Immature natural killer cell (primary cell): Measurements from ENCODE around the gene OR5D16. TPM values are rescaled to one million over a fixed set of nuclear protein-coding genes. Genes with fewer than 3 reads are reported as not detected.
"Not testable (repeated sequence)": the region's sequence is repeated elsewhere in the genome, so short reads cannot be mapped to it uniquely, and the experiment has no call there.

ENCODE experiments used
- DNase-seq, 3 donors: peaks; one replicate each; pipeline ENCODE4 v3.0.0; 2022; ENCODE audit warnings: mixed read lengths in 1 of 3
- H3K27ac Mint-ChIP-seq, 6 donors: one replicate each; pipeline ENCODE4 v1.8.0; 2020; ENCODE audit warnings: mixed read lengths in 6 of 6, mild to moderate bottlenecking in 5 of 6, inconsistent platforms in 4 of 6, moderate library complexity in 3 of 6
- H3K27me3 Mint-ChIP-seq, 3 donors: one replicate each; pipeline ENCODE4 v1.8.0; 2020 to 2021; ENCODE audit warnings: low read depth in 3 of 3, mild to moderate bottlenecking in 3 of 3, mixed read lengths in 3 of 3, moderate library complexity in 3 of 3, inconsistent platforms in 1 of 3
- H3K36me3 Mint-ChIP-seq, 3 donors: one replicate each; pipeline ENCODE4 v1.8.0; 2020; ENCODE audit warnings: mixed read lengths in 3 of 3, inconsistent platforms in 2 of 3, mild to moderate bottlenecking in 2 of 3
- H3K4me1 Mint-ChIP-seq, 2 donors: one replicate each; pipeline ENCODE4 v1.8.0; 2020; ENCODE audit warnings: inconsistent platforms in 2 of 2, mild to moderate bottlenecking in 2 of 2, mixed read lengths in 2 of 2, moderate library complexity in 1 of 2
- H3K4me3 Mint-ChIP-seq, 5 donors: one replicate each; pipeline ENCODE4 v1.8.0; 2020; ENCODE audit warnings: mild to moderate bottlenecking in 5 of 5, mixed read lengths in 5 of 5, inconsistent platforms in 3 of 5, moderate library complexity in 3 of 5
- H3K9me3 Mint-ChIP-seq, 6 donors: one replicate each; pipeline ENCODE4 v1.8.0; 2020; ENCODE audit warnings: mild to moderate bottlenecking in 6 of 6, mixed read lengths in 6 of 6, inconsistent platforms in 4 of 6, moderate library complexity in 3 of 6
- polyA plus RNA-seq, 3 donors: library from polyadenylated mRNA; unstranded; fragments of 300-500 nt; fragmentation: Illumina TruSeq; gene quantifications; one replicate each; pipeline ENCODE4 v1.2.3, GENCODE V29; 2021

Gene OR5D16
- polyA plus RNA-seq: not detected

DNA sequence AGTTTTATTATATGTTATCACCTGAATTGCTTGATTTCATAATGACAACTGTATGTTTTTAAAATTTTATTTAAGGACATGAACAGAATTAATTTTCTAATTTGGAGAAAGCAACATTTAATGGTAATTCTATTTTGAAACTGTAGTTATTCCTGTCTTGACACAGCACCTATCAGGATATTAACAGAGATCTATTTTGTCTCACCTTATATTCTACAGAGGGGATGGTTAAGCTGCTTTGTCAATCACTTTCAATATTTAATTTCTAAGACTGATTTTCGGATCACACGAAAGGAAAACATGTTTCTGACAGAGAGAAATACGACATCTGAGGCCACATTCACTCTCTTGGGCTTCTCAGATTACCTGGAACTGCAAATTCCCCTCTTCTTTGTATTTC, at the start of gene OR5D16:
TSS of gene OR5D16 (plus strand) at position 301 of the 400 bp plus-strand sequence. CDS start at position 301, 0 bp downstream.
- no peaks in the 10 kb centered on the region for H3K4me1 Mint-ChIP-seq
- no peak within 1 kb of the TSS for H3K4me3 Mint-ChIP-seq
- H3K27ac Mint-ChIP-seq: no peak within 1 kb of the TSS
- peaks cover 17 to 35% (median 27%) of the 10 kb centered on the region in 6 donors for H3K9me3 Mint-ChIP-seq
- DNase-seq: no peak
- no peaks in the 10 kb centered on the region for H3K27me3 Mint-ChIP-seq
- no peaks in the 10 kb centered on the region for H3K36me3 Mint-ChIP-seq

DNA sequence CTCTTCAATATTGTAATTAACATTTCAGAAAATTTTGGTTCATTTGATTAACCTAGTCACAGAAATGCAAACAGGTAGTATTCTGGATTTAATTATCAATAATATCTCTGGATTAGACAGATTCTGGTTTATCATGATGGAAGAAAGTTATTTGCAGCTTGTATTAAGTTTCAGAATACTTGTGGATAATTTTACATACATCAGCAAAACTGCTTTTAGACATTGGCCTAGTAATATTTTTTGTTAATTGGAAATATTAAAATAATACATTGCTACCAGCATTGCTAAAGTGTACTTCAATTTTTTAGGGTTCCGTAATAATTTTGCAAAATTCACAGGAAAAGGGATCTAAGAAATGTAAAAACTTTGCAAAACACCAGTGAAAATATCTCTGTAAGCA, 46.9 kb upstream of the OR5D16 start:
- DNase-seq: no peak
- Mint-ChIP-seq H3K4me3 (no peak overlapping the region), H3K9me3 (peaks cover 8 to 46% (median 26%) of the 10 kb centered on the region in 6 donors), H3K27ac (no peak overlapping the region), H3K36me3 (peaks cover 0 to 5% (median 0%) of the 10 kb centered on the region in 3 donors), H3K27me3 (peaks cover 0 to 3% (median 0%) of the 10 kb centered on the region in 3 donors), H3K4me1 (no peaks in the 10 kb centered on the region)

GRCh38 chr11:55793321-55793720, 45.2 kb upstream of the OR5D16 start:
- Mint-ChIP-seq H3K27me3 (peaks cover 0 to 3% (median 0%) of the 10 kb centered on the region in 3 donors), H3K27ac (no peak overlapping the region), H3K9me3 (peaks cover 4 to 37% (median 21%) of the 10 kb centered on the region in 6 donors), H3K4me1 (no peaks in the 10 kb centered on the region), H3K4me3 (no peak overlapping the region), H3K36me3 (peaks cover 0 to 5% (median 0%) of the 10 kb centered on the region in 3 donors)
- DNase-seq: no peak

DNA sequence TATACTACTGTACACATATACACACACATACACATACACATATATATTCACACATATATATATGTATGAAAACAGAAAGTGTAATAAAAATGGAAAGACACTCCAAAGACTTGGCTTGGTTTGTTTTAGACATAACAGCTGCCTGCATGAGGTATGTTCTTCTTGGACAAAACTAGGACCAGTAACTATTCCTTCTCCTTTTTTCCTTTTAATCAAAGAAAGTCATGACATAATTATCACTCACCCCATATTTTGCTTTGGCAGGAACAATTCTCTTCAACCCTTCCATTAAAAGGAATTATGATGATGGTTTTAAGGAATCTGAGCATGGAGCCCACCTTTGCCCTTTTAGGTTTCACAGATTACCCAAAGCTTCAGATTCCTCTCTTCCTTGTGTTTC, 43.3 kb upstream of the OR5D16 start, which contains the start of gene OR5D14:
TSS of gene OR5D14 (plus strand) at position 301 of the 400 bp plus-strand sequence. CDS start at position 301, 0 bp downstream.
- no peak within 1 kb of the TSS for H3K4me3 Mint-ChIP-seq
- no peaks in the 10 kb centered on the region for H3K4me1 Mint-ChIP-seq
- peaks cover 4 to 49% (median 31%) of the 10 kb centered on the region in 6 donors for H3K9me3 Mint-ChIP-seq
- peaks cover 0 to 3% (median 3%) of the 10 kb centered on the region in 3 donors for H3K27me3 Mint-ChIP-seq
- H3K27ac Mint-ChIP-seq: no peak within 1 kb of the TSS
- peaks cover 0 to 8% (median 0%) of the 10 kb centered on the region in 3 donors for H3K36me3 Mint-ChIP-seq
- DNase-seq: no peak

- peaks cover 0 to 8% (median 0%) of the 10 kb centered on the region in 3 donors for H3K36me3 Mint-ChIP-seq
- H3K4me1 Mint-ChIP-seq: no peaks in the 10 kb centered on the region
Observed at GRCh38 chr11:55806248-55806647, 32.3 kb upstream of the OR5D16 start.

DNA sequence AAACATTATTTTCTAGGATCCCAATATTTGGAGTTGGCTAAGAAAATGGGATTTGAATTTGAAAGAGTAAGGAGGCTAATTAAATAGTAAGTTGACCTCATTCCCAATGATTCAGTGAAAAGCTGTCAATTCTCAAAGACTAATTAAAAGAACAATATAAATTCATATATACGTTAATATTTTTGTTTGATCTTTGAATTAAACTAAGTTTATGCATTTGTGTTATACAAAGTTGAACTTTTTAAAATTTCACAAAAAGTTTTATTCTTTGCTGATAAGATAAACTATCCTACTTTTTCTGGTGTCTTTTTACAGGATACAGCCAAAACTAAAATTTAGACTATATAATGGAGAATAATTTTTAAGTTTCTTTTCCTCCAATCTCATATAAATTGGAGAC, 27.5 kb upstream of the OR5D16 start, which contains the start of gene OR5L1:
TSS of gene OR5L1 (plus strand) at position 301 of the 400 bp plus-strand sequence. CDS start 100 bp downstream, outside the sequence.
- Mint-ChIP-seq H3K27ac (no peak within 1 kb of the TSS), H3K4me3 (no peak within 1 kb of the TSS), H3K9me3 (peaks cover 22 to 62% (median 40%) of the 10 kb centered on the region in 6 donors), H3K36me3 (peaks cover 0 to 4% (median 0%) of the 10 kb centered on the region in 3 donors), H3K27me3 (no peaks in the 10 kb centered on the region), H3K4me1 (no peaks in the 10 kb centered on the region)
- no peak for DNase-seq

More at GRCh38 chr11:55806248-55806647, 32.3 kb upstream of the OR5D16 start:
- Mint-ChIP-seq H3K9me3 (peaks cover 26 to 64% (median 45%) of the 10 kb centered on the region in 6 donors), H3K27me3 (peaks cover 0 to 2% (median 2%) of the 10 kb centered on the region in 3 donors), H3K4me3 (no peak overlapping the region), H3K27ac (no peak overlapping the region)
- no peak for DNase-seq

GRCh38 chr11:55819330-55819729, 19.2 kb upstream of the OR5D16 start, which contains the start of gene OR5D18:
OR5D18 (plus strand) TSS chr11:55819630; CDS start chr11:55819630, 0 bp downstream.
- Mint-ChIP-seq H3K9me3 (peaks cover 19 to 54% (median 35%) of the 10 kb centered on the region in 6 donors), H3K27ac (no peak within 1 kb of the TSS)

GRCh38 chr11:55826919-55827318, 11.6 kb upstream of the OR5D16 start, which contains the start of gene OR5L2:
OR5L2 (plus strand) TSS chr11:55827219; CDS start chr11:55827219, 0 bp downstream.
- H3K27ac Mint-ChIP-seq: no peak within 1 kb of the TSS
- no peaks in the 10 kb centered on the region for H3K36me3 Mint-ChIP-seq

More at GRCh38 chr11:55819330-55819729, 19.2 kb upstream of the OR5D16 start, which contains the start of gene OR5D18:
- no peak within 1 kb of the TSS for H3K4me3 Mint-ChIP-seq
- no peaks in the 10 kb centered on the region for H3K4me1 Mint-ChIP-seq
- peaks cover 0 to 2% (median 1%) of the 10 kb centered on the region in 3 donors for H3K27me3 Mint-ChIP-seq
- H3K36me3 Mint-ChIP-seq: no peaks in the 10 kb centered on the region
- DNase-seq: no peak

GRCh38 chr11:55847453-55847852, 8.9 kb downstream of the OR5D16 start:
- Mint-ChIP-seq H3K27ac (no peak overlapping the region), H3K4me1 (no peaks in the 10 kb centered on the region)

More at GRCh38 chr11:55826919-55827318, 11.6 kb upstream of the OR5D16 start, which contains the start of gene OR5L2:
- H3K9me3 Mint-ChIP-seq: peaks cover 2 to 45% (median 19%) of the 10 kb centered on the region in 6 donors
- H3K27me3 Mint-ChIP-seq: peaks cover 0 to 3% (median 2%) of the 10 kb centered on the region in 3 donors
- DNase-seq: no peak
- no peaks in the 10 kb centered on the region for H3K4me1 Mint-ChIP-seq
- no peak within 1 kb of the TSS for H3K4me3 Mint-ChIP-seq

DNA sequence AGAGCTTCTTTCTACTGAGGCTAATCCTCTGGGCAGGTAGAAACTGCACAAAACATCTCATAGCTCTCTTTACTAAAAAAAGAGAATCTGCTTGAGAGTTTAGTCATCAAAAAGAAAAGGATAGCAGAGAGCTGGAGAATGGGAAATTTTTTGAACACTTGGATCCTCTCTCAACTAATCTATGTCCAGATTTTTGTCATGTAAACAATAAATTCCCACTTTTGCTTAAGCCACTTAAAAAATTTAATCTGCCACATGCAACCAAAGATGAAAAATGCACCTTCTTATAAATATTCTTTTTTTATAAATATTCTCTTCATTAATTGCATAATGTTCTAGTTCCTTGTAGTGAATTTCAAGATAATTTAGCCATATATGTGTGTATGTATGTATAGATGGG, 10.5 kb downstream of the OR5D16 start:
- H3K36me3 Mint-ChIP-seq: no peaks in the 10 kb centered on the region
- no peaks in the 10 kb centered on the region for H3K4me1 Mint-ChIP-seq
- no peak for DNase-seq

More at GRCh38 chr11:55847453-55847852, 8.9 kb downstream of the OR5D16 start:
- Mint-ChIP-seq H3K9me3 (peaks cover 14 to 50% (median 24%) of the 10 kb centered on the region in 6 donors), H3K27me3 (peaks cover 0 to 1% (median 0%) of the 10 kb centered on the region in 3 donors), H3K4me3 (no peak overlapping the region), H3K36me3 (no peaks in the 10 kb centered on the region)
- no peak for DNase-seq

DNA sequence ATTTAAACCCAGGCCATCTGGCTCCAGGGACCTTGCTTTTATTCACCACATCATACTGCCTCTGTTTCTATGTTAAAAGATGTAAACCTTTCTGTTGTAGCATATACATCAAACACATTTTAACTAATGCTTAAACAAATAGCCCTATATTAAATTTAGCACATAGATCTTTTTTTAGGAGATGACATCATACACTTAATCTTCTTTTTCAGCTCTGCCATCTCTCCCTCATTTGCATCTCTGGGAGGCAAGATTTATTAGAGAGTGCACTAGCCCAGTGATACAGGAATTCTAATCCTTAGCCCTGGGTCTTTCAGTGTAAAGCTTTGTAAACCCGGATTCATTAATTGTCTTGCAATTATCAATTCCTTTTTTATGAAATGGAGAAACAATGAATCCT, 13.6 kb downstream of the OR5D16 start:
- Mint-ChIP-seq H3K36me3 (no peaks in the 10 kb centered on the region), H3K9me3 (peaks cover 18 to 49% (median 26%) of the 10 kb centered on the region in 6 donors), H3K4me1 (no peaks in the 10 kb centered on the region), H3K27ac (no peak overlapping the region), H3K4me3 (no peak overlapping the region), H3K27me3 (peaks cover 0 to 1% (median 0%) of the 10 kb centered on the region in 3 donors)
- no peak for DNase-seq

More for the DNA sequence above, 10.5 kb downstream of the OR5D16 start:
- no peak overlapping the region for H3K27ac Mint-ChIP-seq
- no peak overlapping the region for H3K4me3 Mint-ChIP-seq
- peaks cover 21 to 56% (median 29%) of the 10 kb centered on the region in 6 donors for H3K9me3 Mint-ChIP-seq
- H3K27me3 Mint-ChIP-seq: peaks cover 0 to 1% (median 0%) of the 10 kb centered on the region in 3 donors

- Mint-ChIP-seq H3K27ac (no peak overlapping the region), H3K9me3 (peaks cover 16 to 62% (median 28%) of the 10 kb centered on the region in 6 donors), H3K36me3 (no peaks in the 10 kb centered on the region), H3K4me3 (no peak overlapping the region), H3K27me3 (no peaks in the 10 kb centered on the region), H3K4me1 (no peaks in the 10 kb centered on the region)
- no peak for DNase-seq
Observed at GRCh38 chr11:55854704-55855103, 16.2 kb downstream of the OR5D16 start.

DNA sequence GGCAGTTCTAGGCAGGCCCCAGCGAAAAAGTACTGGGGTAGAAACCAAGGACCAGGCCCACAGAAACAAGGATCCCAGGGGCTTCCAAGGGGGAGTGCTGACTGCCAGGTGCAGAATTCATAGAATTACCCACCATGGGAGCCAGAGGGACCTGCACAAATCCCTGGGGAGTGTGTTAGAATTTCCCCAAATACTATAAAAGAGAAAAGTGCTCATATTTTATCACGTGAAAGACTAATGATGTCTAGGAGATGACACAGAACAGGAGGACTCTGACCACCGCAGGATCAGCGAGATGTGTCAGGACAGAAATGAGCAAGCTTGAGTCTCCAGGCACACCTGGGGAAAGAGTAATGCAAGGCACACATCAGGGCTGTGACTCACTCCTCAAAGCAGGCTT, 28.8 kb downstream of the OR5D16 start:
- H3K9me3 Mint-ChIP-seq: peaks cover 16 to 38% (median 28%) of the 10 kb centered on the region in 6 donors
- DNase-seq, H3K36me3 Mint-ChIP-seq, H3K27me3 Mint-ChIP-seq, H3K4me1 Mint-ChIP-seq, H3K4me3 Mint-ChIP-seq, H3K27ac Mint-ChIP-seq: not testable (repeated sequence)

DNA sequence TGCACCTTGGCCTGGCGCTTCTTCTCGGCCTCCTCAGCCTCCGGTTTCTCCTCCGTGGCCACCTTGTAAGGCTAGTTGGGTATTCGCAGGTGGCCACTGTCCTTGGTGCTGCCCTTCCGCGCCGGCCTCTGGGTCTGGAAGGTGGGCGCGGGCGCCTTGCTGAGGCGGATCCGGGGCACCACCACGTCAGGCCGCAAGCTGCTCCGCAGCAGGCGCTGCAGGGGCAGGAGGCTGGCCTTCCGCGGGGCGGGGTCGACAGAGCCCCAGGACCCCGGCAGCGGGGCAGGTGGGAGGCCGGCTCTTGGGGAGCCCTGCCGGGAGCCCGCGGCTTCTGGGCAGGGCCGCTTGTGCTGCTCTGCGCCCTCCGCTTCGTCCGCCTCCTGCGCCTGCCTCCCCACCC, 34.2 kb downstream of the OR5D16 start:
- H3K27me3 Mint-ChIP-seq, DNase-seq, H3K4me3 Mint-ChIP-seq, H3K4me1 Mint-ChIP-seq, H3K27ac Mint-ChIP-seq, H3K36me3 Mint-ChIP-seq: not testable (repeated sequence)
- peaks cover 10 to 30% (median 25%) of the 10 kb centered on the region in 6 donors for H3K9me3 Mint-ChIP-seq
